GM12873 (cell line): ENCODE data around the gene ZBTB7B.

Experiments used
- CTCF ChIP-seq: IDR thresholded peaks from 2 replicates; pipeline ENCODE4 v1.5.1; 2012; ENCODE audit warnings: low read depth, mild to moderate bottlenecking, moderate library complexity, low read length, control low read depth; ENCODE audit not compliant: insufficient read depth; ENCODE audit errors: missing control alignments

ZBTB7B gene

DNA sequence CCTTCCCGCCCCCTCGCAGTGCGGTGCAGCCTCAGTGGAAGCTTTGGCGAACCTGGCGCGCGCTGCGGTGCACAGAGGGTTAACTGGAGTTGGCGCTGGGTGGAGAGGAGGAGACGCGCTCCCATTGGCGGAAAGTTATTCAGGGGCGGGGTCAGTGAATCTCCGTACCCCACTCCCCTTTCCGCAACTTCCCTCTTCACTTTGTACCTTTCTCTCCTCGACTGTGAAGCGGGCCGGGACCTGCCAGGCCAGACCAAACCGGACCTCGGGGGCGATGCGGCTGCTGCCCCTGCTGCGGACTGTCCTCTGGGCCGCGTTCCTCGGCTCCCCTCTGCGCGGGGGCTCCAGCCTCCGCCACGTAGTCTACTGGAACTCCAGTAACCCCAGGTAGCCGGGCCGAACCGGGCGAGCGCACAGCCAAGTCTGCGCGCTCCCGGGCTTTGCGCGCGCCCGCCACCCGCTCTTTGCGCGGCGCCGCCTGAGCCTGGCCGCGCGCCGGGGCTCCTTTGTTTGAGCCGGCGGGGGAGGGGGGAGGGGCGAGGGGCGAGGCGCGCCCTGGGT, 61.0 kb downstream of the ZBTB7B start, which contains the start of gene EFNA4:
TSS of gene EFNA4 (plus strand) at position 191 of the 561 bp plus-strand sequence. CDS start at position 275, 84 bp downstream.
- no peak for TF ChIP-seq CTCF

- TF ChIP-seq CTCF, result no peak
Measured at GRCh38 chr1:155064111-155064831, 61.7 kb downstream of the ZBTB7B start.

DNA sequence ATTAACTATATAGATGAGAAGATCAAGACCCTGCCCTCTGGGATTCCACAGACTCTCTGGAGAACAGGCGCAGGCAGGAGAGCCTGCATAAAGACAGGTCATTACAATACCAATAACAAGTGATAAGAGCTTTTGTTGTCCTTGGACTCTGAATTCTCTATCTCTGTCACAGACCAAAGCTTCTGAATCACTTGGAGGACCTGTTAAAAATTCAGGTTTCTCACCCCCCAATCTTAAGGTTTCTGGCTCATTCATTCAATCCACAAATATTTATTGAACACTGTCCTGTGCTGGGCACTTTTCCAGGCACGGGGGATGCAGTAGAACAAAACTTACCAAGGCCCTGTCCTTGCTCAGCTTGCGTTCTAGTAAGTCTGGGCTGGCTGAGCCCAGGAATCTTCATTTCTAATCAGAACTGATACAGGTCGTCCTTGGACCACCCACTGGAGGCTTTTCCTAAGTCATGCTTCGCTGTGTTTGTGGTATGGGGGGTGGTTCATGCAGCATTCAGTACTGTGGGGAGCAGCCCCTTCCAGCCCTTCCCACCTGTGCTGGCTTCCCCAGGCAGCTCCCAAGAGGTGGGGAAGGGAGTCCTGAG, 62.3 kb downstream of the ZBTB7B start:
- no peak for TF ChIP-seq CTCF

GRCh38 chr1:155066777-155067176, 64.2 kb downstream of the ZBTB7B start:
- no peak for TF ChIP-seq CTCF
